HCT116 (cell line): ENCODE results near the gene SSR1. TPM values are rescaled to one million over a fixed set of nuclear protein-coding genes. Genes with fewer than 3 reads are reported as not detected.

Source experiments
- ATAC-seq: fragments of 200-7000 bp; cut with Tn5 transposase; 2 replicates; pipeline ENCODE4 v1.9.1; 2020; ENCODE audit warnings: mild to moderate bottlenecking, moderate library complexity
- BruUV-seq: library from RNA; stranded (reverse); fragments of 400-500 nt; replicated peaks from 2 replicates; lab custom pipeline; 2021; lab: Mats Ljungman, UMichigan
- CTCF ChIA-PET: fragments of 300-600 bp; sonication (Branson Sonifier 250); formaldehyde crosslinking; loops from one replicate; lab custom pipeline; 2021; ENCODE audit warnings: antibody characterized with exemption; lab: Charles Lee
- POLR2A ChIA-PET: fragments of 300-600, 350-600 bp; sonication (Branson Sonifier 250); formaldehyde crosslinking; loops from one replicate; lab custom pipeline; 2021; ENCODE audit warnings: antibody characterized with exemption; lab: Charles Lee
- RAD21 ChIA-PET, 2 experiments: fragments of 300-600 bp; sonication (Branson Sonifier 250); formaldehyde crosslinking; loops; one replicate each; lab custom pipeline; 2023; ENCODE audit warnings: low total read pairs in 2 of 2; ENCODE audit not compliant: uncharacterized antibody in 2 of 2, unreplicated experiment in 2 of 2, low non-redundant PET in 1 of 2; lab: Charles Lee
- DNase-seq: peaks from one replicate; pipeline ENCODE4 v3.0.0-alpha.2; 2010; ENCODE audit warnings: low read depth, low spot score
- H2AFZ ChIP-seq: fragments of 200-600 bp; shearing (Covaris generic), sonication (generic); 2 replicates; pipeline ENCODE4 v1.6.1; 2017; ENCODE audit warnings: low read depth, mixed run types, mixed read lengths, antibody characterized with exemption, low read length; ENCODE audit not compliant: poor library complexity, severe bottlenecking
- H3K27ac ChIP-seq: 2 replicates; pipeline ENCODE4 v1.5.1; 2012; ENCODE audit warnings: low read depth, low read length
- H3K27me3 ChIP-seq: fragments of 200-600 bp; sonication (generic); 2 replicates; pipeline ENCODE4 v1.6.1; 2016; ENCODE audit warnings: mixed run types, low read length, mixed read lengths; ENCODE audit not compliant: insufficient read depth
- H3K36me3 ChIP-seq, 2 experiments: fragments of 200-500 bp in 1 of 2; fragments of 200-600 bp in 1 of 2; sonication (Bioruptor generic) in 1 of 2; sonication (generic) in 1 of 2; 2 replicates each; pipeline versions ENCODE4 v1.5.1 to v1.6.1; 2014 to 2016; ENCODE audit warnings: low read length in 2 of 2, inconsistent platforms in 1 of 2, mixed read lengths in 1 of 2, mixed run types in 1 of 2; ENCODE audit not compliant: insufficient read depth in 2 of 2, control insufficient read depth in 1 of 2
- H3K4me1 ChIP-seq, 2 experiments: fragments of 200-600 bp in 1 of 2; sonication (generic) in 1 of 2; 2 replicates each; pipeline versions ENCODE4 v1.5.1 to v1.6.1; 2012 to 2017; ENCODE audit warnings: low read length in 2 of 2, inconsistent platforms in 1 of 2, mild to moderate bottlenecking in 1 of 2, mixed read lengths in 1 of 2, mixed run types in 1 of 2, moderate library complexity in 1 of 2; ENCODE audit not compliant: insufficient read depth in 2 of 2, control insufficient read depth in 1 of 2
- H3K4me2 ChIP-seq: fragments of 200-600 bp; sonication (generic); 2 replicates; pipeline ENCODE4 v1.6.1; 2017; ENCODE audit warnings: mixed run types, low read length, mixed read lengths
- H3K4me3 ChIP-seq, 2 experiments: fragments of 200-600 bp in 1 of 2; sonication (generic) in 1 of 2; replicated peaks in 1 of 2; 2 replicates each; pipeline ENCODE4 v1.5.1; 2011 to 2016; ENCODE audit warnings: low read length in 2 of 2, control low read depth in 1 of 2, low read depth in 1 of 2, mild to moderate bottlenecking in 1 of 2, mixed read lengths in 1 of 2, mixed run types in 1 of 2
- H3K79me2 ChIP-seq: fragments of 200-600 bp; sonication (generic); 2 replicates; pipeline ENCODE4 v1.6.1; 2017; ENCODE audit warnings: mild to moderate bottlenecking, mixed run types, low read length, moderate library complexity, mixed read lengths; ENCODE audit not compliant: insufficient read depth
- H3K9ac ChIP-seq: fragments of 200-600 bp; sonication (generic); 2 replicates; pipeline ENCODE4 v1.6.1; 2016; ENCODE audit warnings: low read length, mixed read lengths
- H3K9me2 ChIP-seq: fragments of 200-600 bp; sonication (generic), shearing (Covaris generic); 2 replicates; pipeline ENCODE4 v1.6.1; 2017; ENCODE audit warnings: mixed run types, mild to moderate bottlenecking, moderate library complexity; ENCODE audit not compliant: insufficient read depth
- H3K9me3 ChIP-seq, 2 experiments: fragments of 200-500 bp in 1 of 2; fragments of 200-600 bp in 1 of 2; sonication (Bioruptor generic) in 1 of 2; sonication (generic) in 1 of 2; 2 replicates each; pipeline ENCODE4 v1.6.1; 2014 to 2017; ENCODE audit warnings: low read length in 2 of 2, mixed read lengths in 2 of 2, inconsistent platforms in 1 of 2, low read depth in 1 of 2, mild to moderate bottlenecking in 1 of 2, mixed run types in 1 of 2, moderate library complexity in 1 of 2; ENCODE audit not compliant: control insufficient read depth in 1 of 2, insufficient read depth in 1 of 2
- H4K20me1 ChIP-seq: fragments of 200-600 bp; sonication (generic), shearing (Covaris generic); 2 replicates; pipeline ENCODE4 v1.6.1; 2017; ENCODE audit warnings: mixed run types, mild to moderate bottlenecking, moderate library complexity; ENCODE audit not compliant: insufficient read depth
- CTCF ChIP-seq, 3 experiments: fragments of 200-600 bp in 1 of 3; sonication (generic) in 1 of 3; IDR thresholded peaks in 2 of 3; conservative IDR thresholded peaks in 1 of 3; 2 replicates each; pipeline ENCODE4 v1.5.1; 2012 to 2017; ENCODE audit warnings: low read depth in 2 of 3, low read length in 2 of 3, antibody characterized with exemption in 1 of 3, borderline replicate concordance in 1 of 3, control low read depth in 1 of 3, mild to moderate bottlenecking in 1 of 3, mixed read lengths in 1 of 3, mixed run types in 1 of 3, moderate library complexity in 1 of 3; ENCODE audit not compliant: insufficient read depth in 1 of 3
- EGR1 ChIP-seq: IDR thresholded peaks from 2 replicates; pipeline ENCODE4 v1.6.1; 2012; ENCODE audit warnings: low read depth
- EZH2 ChIP-seq: fragments of 200-600 bp; sonication (generic); IDR thresholded peaks from 2 replicates; pipeline ENCODE4 v1.6.1; 2017; ENCODE audit warnings: antibody characterized with exemption, mixed run types
- EZH2phosphoT487 ChIP-seq: fragments of 200-600 bp; IDR thresholded peaks from 2 replicates; pipeline ENCODE4 v1.6.1; 2018; ENCODE audit warnings: antibody characterized with exemption, borderline replicate concordance
- JUND ChIP-seq: IDR thresholded peaks from 2 replicates; pipeline ENCODE4 v1.6.1; 2012
- POLR2A ChIP-seq: IDR thresholded peaks from 2 replicates; pipeline ENCODE4 v1.7.0; 2011; ENCODE audit warnings: borderline replicate concordance; ENCODE audit not compliant: insufficient read depth, insufficient read length; ENCODE audit errors: extremely low read depth
- POLR2AphosphoS5 ChIP-seq: IDR thresholded peaks from 2 replicates; pipeline ENCODE4 v1.6.1; 2011; ENCODE audit warnings: mild to moderate bottlenecking, low read depth, low read length, moderate library complexity
- REST ChIP-seq: IDR thresholded peaks from 2 replicates; pipeline ENCODE4 v1.6.1; 2012; ENCODE audit warnings: low read depth
- SIN3A ChIP-seq: IDR thresholded peaks from 2 replicates; pipeline ENCODE4 v1.6.1; 2012; ENCODE audit warnings: low read depth
- SRF ChIP-seq: IDR thresholded peaks from 2 replicates; pipeline ENCODE4 v1.6.1; 2012; ENCODE audit warnings: low read depth
- YY1 ChIP-seq: IDR thresholded peaks from 2 replicates; pipeline ENCODE4 v1.6.1; 2011; ENCODE audit warnings: low read length, low read depth, moderate library complexity, mild to moderate bottlenecking; ENCODE audit not compliant: insufficient replicate concordance; ENCODE audit errors: extremely low read depth
- intact Hi-C: fragments of 100-400 bp; cut with micrococcal nuclease; formaldehyde crosslinking; loops from 2 replicates; pipeline ENCODE4 v1.10.0; 2022
- total RNA-seq: library from RNA; stranded (reverse); gene quantifications from one replicate; pipeline ENCODE4 v1.2.1, GENCODE V29; 2021; ENCODE audit not compliant: unreplicated experiment
- TF ChIP-seq, protein P1 (sequence below): IDR thresholded peaks from 2 replicates; pipeline ENCODE4 v1.6.1; 2012
- TF ChIP-seq, protein P2 (sequence below): IDR thresholded peaks from 2 replicates; pipeline ENCODE4 v1.6.1; 2012

SSR1 gene
- total RNA-seq, 1 experiment from 2014 or later: 127 TPM

DNA sequence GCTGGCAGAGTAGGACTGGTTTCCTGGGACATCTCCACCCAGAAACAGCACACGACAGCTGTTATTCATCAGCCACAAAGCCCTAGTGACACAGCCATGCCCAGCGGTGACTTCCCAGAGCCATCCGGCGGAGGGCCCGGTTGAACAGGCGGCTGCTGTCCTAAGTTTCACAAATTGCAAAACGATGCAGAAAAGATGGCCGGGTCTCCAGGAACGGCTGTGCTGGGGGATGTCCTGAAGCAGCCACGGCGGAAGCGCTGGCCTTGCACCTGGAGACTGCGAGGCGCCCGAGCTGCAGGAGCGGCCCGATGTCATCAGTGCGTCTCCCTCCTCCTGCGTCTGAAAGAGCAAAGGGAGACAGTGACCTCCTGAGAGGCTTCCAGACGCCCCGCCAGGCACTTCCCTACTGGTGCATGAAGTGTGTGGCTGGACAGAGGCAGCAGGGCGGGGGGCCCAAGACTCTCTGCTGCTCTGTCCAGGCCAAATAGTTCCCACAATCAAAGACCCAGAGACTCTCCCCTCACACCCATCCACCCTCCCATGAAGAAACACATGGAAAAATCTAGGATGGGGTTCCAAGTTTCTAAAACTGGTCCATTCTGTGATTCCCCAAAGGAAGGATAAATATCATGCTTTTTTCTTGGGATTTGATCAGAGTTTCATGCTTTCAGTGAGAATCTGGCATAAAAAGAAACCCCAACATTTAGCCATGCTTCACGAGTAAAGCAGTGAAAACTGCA is 44.0 kb downstream of the SSR1 start:
- no peaks in the 10 kb centered on the region for H3K36me3 ChIP-seq
- ChIA-PET POLR2A (no interaction called here), RAD21 (no interaction called here), CTCF (no interaction called here)
- TF ChIP-seq SRF (no peak), POLR2A (no peak), JUND (no peak), POLR2AphosphoS5 (no peak), CTCF (IDR thresholded peaks at IDR 0.05 in 2 of 3, conservative IDR thresholded peaks at IDR 0.05 in 1 of 3; ENCODE audit: borderline replicate concordance in 1 of 3, insufficient read depth in 1 of 3, low read depth in 2 of 3, low read length in 2 of 3) (no peak), SIN3A (no peak), EZH2 (no peak), EGR1 (no peak), YY1 (no peak), REST (no peak), EZH2phosphoT487 (no peak)
- TF ChIP-seq, protein P1, sequence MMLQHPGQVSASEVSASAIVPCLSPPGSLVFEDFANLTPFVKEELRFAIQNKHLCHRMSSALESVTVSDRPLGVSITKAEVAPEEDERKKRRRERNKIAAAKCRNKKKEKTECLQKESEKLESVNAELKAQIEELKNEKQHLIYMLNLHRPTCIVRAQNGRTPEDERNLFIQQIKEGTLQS: no peak
- TF ChIP-seq, protein P2, sequence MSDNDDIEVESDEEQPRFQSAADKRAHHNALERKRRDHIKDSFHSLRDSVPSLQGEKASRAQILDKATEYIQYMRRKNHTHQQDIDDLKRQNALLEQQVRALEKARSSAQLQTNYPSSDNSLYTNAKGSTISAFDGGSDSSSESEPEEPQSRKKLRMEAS: no peak
- H3K9me3 ChIP-seq: no peaks in the 10 kb centered on the region
- no peaks in the 10 kb centered on the region for H4K20me1 ChIP-seq
- DNase-seq (no peak), ATAC-seq (no peak)
- no peak overlapping the region for H2AFZ ChIP-seq
- no peak overlapping the region for H3K9ac ChIP-seq
- no peaks in the 10 kb centered on the region for H3K79me2 ChIP-seq
- no peak overlapping the region for H3K27ac ChIP-seq
- H3K9me2 ChIP-seq: no peaks in the 10 kb centered on the region
- intact Hi-C loops: no loop called here
- H3K4me3 ChIP-seq: no peak overlapping the region
- H3K4me2 ChIP-seq: no peak overlapping the region
- H3K27me3 ChIP-seq: no peaks in the 10 kb centered on the region
- no TSS peak for BruUV-seq
- H3K4me1 ChIP-seq: peaks cover 9 to 18% of the 10 kb centered on the region in 2 experiments
